Activated effector memory CD4-positive, alpha-beta T cell treated with anti-CD3 and anti-CD28 coated beads, Interleukin-2, amount 50 U/mL, for 16 hours (primary cell): ENCODE data around the gene TTPAL.

Experiments used
- DNase-seq: peaks from one replicate; pipeline ENCODE4 v3.0.0-alpha.2; 2020

Gene TTPAL

GRCh38 chr20:44442298-44443070, 33.2 kb upstream of the TTPAL start:
- no peak for DNase-seq

DNA sequence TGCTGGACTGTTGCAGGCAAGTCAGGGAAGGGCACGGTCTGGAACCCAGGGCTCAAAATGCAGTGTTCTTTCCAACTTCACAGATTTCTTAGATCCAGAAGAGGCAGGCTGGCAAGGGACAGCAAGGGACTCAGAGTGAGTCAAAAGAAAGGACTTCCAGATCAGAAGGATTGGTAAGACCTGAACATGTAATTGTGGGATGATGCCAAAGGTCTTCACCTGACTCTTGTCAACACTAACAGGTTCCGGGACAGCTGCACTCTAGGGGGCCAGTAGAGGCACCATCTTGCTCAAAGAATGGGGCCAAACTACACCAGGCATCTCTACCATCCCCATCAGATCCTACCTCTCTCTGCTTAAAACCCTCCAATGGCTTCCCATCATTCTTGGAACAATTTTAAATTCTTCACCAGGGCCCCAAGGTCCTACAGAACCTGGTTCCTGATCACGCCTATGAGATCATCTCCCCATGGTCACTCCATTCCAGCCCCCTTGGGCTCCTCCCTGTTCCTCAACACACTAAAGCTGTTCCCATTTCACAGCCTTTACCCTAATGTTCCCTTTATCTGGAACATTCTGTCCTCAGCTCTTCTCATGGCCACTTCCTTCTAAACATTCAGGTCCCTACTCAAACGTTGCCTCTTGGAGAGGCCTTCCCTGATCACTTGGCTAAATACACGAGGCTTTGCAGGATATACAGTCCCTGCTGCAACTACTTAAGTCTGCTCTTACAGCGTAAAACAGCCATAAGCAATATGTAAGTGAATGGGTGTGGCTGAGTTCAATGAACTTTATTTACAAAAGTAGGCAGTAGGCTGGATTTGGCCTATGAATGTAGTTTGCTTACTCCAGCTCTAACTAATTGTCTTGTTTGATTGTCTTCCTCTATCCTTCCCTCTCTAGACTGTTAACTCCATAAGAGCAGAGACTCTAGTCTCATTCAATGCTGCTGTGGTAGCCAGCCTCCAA, 29.6 kb upstream of the TTPAL start:
- no peak for DNase-seq

DNA sequence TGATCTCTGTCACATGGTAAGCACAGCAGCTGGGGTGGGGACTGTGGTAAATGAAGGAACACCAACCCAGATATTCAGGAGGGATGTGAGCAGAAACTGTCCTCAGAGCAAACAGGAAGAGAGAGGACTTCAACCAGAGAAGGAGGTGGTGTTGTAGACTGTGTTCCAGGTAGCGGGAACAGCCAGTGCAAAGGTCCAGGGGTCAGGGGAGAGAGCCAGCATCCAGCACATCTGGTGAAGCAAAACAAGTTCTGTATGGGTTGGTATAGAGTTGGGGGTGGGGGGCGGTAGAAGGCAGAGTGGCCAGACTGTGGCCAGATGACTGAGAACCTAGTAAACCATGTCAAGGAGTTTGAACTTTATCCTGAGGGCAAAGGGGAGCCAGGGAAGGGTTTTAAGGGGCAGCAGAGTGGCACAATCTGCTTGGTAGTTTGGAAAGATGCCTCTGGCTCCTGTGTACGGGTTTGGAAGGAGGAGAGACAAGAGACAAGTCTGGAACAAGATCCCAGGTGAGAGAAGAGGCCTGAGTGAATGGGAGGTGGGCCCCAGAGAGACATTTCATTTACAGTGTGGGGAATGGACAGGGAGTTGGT, 27.8 kb upstream of the TTPAL start:
- DNase-seq: no peak

DNA sequence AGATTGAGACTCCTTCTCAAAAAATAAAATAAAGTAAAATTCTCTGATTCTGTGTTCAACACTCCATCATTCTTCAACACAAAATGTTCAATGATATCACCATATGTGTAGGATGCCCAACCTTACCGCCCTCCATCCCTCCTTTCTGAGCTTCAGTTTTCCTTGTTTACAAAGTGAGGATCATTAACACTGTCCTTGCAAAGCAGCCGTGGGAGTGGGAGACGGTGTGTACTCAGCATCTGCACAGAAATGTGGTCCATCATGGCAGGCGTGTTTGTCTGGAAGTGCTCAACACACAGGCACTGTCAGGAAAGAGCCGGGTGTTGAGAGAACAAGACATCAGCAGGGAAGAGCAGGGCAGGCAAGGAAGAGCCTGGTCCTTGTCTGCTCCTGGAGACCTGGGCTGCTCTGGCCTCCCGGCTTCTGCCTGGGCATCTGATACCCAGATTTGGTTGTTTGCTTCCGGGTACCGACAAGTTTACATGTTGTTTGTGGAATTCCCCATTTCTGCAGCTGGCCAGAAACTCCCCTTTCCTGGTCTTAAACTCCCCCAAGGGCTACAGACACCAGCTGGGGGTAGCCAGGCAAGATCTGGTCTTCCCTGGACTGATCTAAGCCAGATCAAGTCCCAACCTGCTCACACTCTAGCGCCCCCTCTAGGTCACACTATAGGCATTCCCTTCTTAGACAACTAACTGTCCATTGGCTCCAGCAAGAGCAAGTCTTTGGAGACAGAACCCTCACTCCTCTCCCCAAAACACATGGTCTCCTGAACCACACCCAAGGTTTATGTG, 26.7 kb upstream of the TTPAL start:
- DNase-seq: no peak

DNA sequence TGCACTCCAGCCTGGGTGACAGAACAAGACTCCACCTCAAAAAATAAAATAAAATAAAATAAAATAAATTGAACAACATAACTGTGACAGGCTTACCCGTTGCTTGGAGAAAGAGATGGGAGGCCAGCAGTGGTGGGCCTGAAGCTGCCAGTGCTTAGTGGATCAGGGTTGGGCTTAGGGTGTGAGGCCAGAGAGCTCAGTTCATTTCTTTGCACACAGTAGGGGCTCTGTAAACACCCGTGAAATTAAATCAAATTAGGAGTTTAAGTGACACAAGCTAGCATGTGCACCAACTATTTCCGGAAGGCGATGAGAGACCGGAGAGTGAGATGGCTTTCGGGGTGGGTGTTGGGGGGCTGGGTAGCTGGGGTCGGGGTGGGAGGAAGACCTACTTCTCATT, 25.8 kb upstream of the TTPAL start:
- no peak for DNase-seq

DNA sequence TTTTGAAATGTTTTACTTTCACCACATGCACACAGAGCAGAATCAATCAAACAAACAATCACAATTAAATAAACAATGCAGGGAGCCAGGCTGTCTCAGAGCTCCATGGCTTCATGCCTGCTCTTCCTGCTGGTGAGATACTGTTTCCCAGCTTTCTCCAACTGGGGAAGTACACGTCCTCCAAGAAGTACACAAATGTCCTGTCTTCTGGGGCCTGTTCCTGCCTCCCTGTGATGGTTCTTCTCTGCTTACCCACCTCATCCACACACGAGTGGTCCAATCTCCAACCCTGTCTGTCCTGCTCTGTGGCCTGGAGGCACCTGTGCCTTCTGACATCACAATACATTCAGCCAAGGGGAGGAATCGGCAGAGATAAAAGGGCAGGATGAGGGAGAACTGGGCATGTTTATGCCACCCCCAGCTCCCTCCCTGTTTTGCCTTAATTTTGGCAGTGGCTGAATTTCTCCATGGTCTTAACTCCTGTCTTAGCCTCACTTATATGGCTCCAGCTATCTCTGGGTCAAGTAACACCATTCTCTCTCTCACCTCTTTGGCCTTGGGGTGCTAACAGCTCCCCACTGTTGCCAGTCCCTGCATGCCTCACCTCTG, 25.3 kb upstream of the TTPAL start:
- DNase-seq: no peak

DNA sequence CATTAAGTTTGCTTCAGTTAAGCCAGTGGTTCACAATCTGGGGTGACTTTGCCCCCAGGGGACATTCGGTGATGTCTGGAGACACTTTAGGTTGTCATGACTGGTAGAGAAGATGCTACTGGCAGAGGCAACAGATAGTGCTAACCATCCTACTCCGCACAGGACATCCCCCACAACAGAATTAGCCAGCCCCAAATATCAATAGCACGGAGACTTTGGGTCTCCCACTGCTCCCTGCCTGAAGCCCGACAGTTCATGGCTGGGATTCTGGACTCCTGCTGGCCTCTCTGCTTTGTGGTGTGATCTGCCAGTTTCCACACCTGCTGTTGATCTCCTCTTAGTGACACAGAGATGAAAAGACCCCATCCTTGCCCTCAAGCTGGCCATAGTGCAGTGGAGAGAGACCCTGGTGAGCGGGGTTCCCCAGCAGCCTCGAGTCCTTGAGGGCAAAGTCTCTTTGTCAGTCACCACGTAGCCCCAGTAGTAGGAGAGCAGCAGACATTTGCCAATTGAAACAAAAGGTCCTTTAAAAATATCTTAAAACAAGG, 24.7 kb upstream of the TTPAL start:
- DNase-seq: no peak

- DNase-seq: no peak
These were observed 21.2 kb upstream of the TTPAL start for GRCh38 chr20:44454306-44454963.

DNA sequence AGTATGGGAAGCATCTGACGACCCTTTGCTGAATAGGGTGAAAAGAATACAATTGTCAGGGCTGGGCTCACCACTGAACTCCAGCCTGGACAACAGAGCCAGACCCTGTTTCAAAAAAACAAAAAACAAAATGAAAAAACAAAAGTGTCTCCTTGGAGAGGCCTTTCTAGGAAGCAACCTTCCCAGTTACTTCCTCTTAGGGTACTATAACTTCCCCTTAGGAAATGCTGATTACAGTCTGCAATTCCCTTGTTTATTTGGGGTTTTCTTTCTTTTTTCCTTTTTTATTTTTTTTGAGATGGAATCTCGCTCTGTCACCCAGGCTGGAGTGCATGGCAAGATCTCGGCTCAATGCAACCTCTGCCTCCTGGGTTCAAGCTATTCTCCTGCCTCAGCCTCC, 20.5 kb upstream of the TTPAL start:
- DNase-seq: no peak

- DNase-seq: no peak
These were observed 19.1 kb upstream of the TTPAL start for GRCh38 chr20:44456611-44457010.

DNA sequence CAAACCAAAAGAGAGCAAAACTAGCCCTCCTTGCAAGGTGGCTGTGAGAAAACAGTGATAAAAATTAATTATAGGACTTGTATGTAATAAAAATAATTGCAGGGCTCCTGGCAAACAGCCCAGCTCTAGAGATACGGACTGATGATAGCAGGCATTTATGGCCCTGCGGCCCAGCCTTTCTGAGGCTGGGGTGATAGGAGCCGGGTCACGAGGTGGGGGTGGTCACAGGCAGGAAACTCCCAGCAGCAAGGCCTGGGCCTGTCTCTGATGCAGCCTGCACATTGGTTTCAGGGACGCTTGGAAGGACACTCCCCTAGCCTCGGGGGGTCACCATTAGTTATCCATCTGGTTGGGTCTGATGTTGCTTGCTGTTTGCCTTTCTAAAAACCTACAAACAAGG, 18.7 kb upstream of the TTPAL start:
- DNase-seq: no peak

GRCh38 chr20:44459271-44459670, 16.4 kb upstream of the TTPAL start:
- no peak for DNase-seq

GRCh38 chr20:44460795-44461141, 14.9 kb upstream of the TTPAL start:
- DNase-seq: no peak

GRCh38 chr20:44461142-44461802, 14.4 kb upstream of the TTPAL start:
- no peak for DNase-seq

- no peak for DNase-seq
These were observed 13.9 kb upstream of the TTPAL start for GRCh38 chr20:44461803-44462174.

GRCh38 chr20:44463466-44463865, 12.2 kb upstream of the TTPAL start:
- DNase-seq: no peak

- no peak for DNase-seq
These were observed 11.2 kb upstream of the TTPAL start for GRCh38 chr20:44464514-44464913.

GRCh38 chr20:44465001-44465560, 10.6 kb upstream of the TTPAL start:
- DNase-seq: no peak

GRCh38 chr20:44467289-44467883, 8.3 kb upstream of the TTPAL start:
- no peak for DNase-seq

DNA sequence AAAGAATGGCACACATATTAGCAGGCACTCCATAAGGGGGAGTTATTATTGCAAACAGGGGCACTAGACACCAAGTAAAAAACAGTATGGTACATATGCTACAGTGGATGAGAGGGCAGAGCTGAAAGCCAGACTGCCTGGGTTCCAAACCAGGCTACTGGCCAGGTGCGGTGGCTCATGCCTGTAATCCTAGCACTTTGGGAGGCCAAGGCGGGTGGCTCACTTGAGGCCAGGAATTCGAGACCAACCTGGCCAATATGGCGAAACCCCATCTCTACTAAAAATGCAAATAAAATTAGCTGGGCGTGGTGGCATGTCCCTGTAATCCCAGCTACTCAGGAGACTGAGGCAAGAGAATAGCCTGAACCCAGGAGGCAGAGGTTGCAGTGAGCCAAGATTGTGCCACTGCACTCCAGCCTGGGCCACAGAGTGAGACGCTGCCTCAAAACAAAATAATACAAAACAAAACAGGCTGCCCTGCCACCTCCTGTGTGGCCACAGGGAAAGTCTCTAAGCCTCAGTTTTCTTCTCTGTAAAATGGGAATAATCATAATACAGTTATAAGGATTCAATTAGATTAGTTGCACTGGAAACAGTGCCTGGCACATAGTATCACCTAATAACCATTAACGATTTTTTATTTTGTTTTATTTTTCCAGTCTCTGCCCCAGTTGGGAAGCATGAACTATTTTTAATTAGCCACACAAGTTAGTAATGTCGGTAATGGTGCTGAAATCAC, 7.5 kb upstream of the TTPAL start:
- no peak for DNase-seq
